Sigmoid colon (tissue), 7 donors: ENCODE results near the gene SSPN. TPM values are rescaled to one million over a fixed set of nuclear protein-coding genes. Genes with fewer than 3 reads are reported as not detected.
A peak's percentile ranks its signal among the peaks of the same experiment; 100 is the strongest.

Experiments used
- DNase-seq: peaks from one replicate; pipeline ENCODE4 v3.0.0-alpha.2; 2019
- H3K27ac ChIP-seq, 4 donors: fragments of 200-600 bp; sonication (generic); one replicate each; pipeline ENCODE4 v1.5.1; 2016 to 2019; ENCODE audit warnings: mild to moderate bottlenecking in 1 of 4
- H3K27me3 ChIP-seq, 3 donors: fragments of 200-600 bp; sonication (generic); one replicate each; pipeline ENCODE4 v1.5.1; 2019; ENCODE audit warnings: mild to moderate bottlenecking in 1 of 3
- H3K36me3 ChIP-seq, 4 donors: fragments of 200-600 bp; sonication (generic); one replicate each; pipeline ENCODE4 v1.5.1; 2016 to 2019
- H3K4me1 ChIP-seq, 4 donors: fragments of 200-600 bp; sonication (generic); one replicate each; pipeline ENCODE4 v1.5.1; 2017 to 2019
- H3K4me3 ChIP-seq, 4 donors: fragments of 200-600 bp; sonication (generic); one replicate each; pipeline ENCODE4 v1.5.1; 2017 to 2019; ENCODE audit warnings: mild to moderate bottlenecking in 2 of 4, moderate library complexity in 1 of 4
- H3K9me3 ChIP-seq, 4 donors: fragments of 200-600 bp in 3 of 4; sonication (generic) in 3 of 4; one replicate each; pipeline versions ENCODE4 v1.5.1 to v1.6.1; 2013 to 2019
- EP300 ChIP-seq, 4 donors: sonication (generic); formaldehyde crosslinking; IDR thresholded peaks; one replicate each; pipeline ENCODE4 v1.6.1; 2017; ENCODE audit warnings: antibody characterized with exemption in 4 of 4
- POLR2A ChIP-seq, 2 donors: fragments of 450-650 bp; IDR thresholded peaks; one replicate each; pipeline ENCODE4 v1.6.1; 2016; ENCODE audit warnings: antibody characterized with exemption in 2 of 2, mild to moderate bottlenecking in 2 of 2, moderate library complexity in 2 of 2
- POLR2AphosphoS5 ChIP-seq, 4 donors: sonication (generic); formaldehyde crosslinking; IDR thresholded peaks; one replicate each; pipeline ENCODE4 v1.6.1; 2017; ENCODE audit warnings: antibody characterized with exemption in 4 of 4
- WGBS, 2 donors: extraction: QIAGEN DNeasy Blood & Tissue Kit; methylation state at CpG; one replicate each; pipeline ENCODE4 v1.1.7; 2013; 5-methylcytosine and 5-hydroxymethylcytosine counted together
- intact Hi-C: fragments of 100-400 bp; cut with DNase I; formaldehyde crosslinking; loops from one replicate; pipeline ENCODE4 v1.15.1; 2023
- polyA plus RNA-seq, 3 donors: library from polyadenylated mRNA; stranded (reverse); fragments of 200-250 nt; gene quantifications; one replicate each; pipeline ENCODE4 v1.2.3, GENCODE V29; 2013
- total RNA-seq, 4 donors: library from RNA; depleted of rRNA; stranded (reverse); fragments of >200 nt; gene quantifications; one replicate each; pipeline ENCODE4 v1.1.0, GENCODE V29; 2016
- TF ChIP-seq, protein P1 (sequence below), 4 experiments: fragments of 450-650 bp in 3 of 4; fragments of 200-600 bp in 1 of 4; IDR thresholded peaks; one replicate each; pipeline ENCODE4 v1.5.1; 2016 to 2019; ENCODE audit warnings: antibody characterized with exemption in 4 of 4, mild to moderate bottlenecking in 3 of 4, moderate library complexity in 2 of 4
- donor health status: healthy with polysubstance abuse.
- donor health status: Bipolar disorder and iron deficiency.
- donor health status: healthy.

Gene SSPN
- total and polyA plus RNA-seq, 7 donors = 3.2 to 54.0 (median 30.3) TPM

DNA sequence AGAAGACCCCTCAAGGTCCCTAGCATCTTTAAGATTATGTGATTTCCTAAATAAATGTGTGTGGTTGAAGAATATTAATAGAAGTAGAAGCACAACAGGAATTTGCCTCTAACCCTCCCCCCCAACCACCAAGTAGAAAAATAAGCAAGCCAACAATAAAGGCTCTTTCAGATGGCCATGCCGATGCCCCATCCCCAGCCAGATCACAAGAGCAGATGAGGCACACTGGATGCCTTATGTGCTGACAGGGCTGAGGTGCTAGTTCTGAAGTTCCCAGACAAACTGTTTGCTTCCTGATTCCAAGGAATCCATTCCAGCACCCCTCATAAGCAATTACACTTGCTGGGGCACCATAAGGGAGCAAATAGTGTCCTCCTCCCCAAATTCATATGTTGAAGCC, 90.0 kb downstream of the SSPN start:
- no peaks in the 10 kb centered on the region for H3K36me3 ChIP-seq
- peaks cover 0 to 11% (median 7%) of the 10 kb centered on the region in 4 donors for H3K4me1 ChIP-seq
- intact Hi-C loops = no loop called here
- H3K4me3 ChIP-seq = no peak overlapping the region
- no peaks in the 10 kb centered on the region for H3K27me3 ChIP-seq
- H3K9me3 ChIP-seq = no peaks in the 10 kb centered on the region
- no peak for DNase-seq
- no peak overlapping the region for H3K27ac ChIP-seq
- WGBS, 2 donors = 96 to 100% methylated on average over 1 of the region's 1 CpG
- TF ChIP-seq POLR2AphosphoS5 (IDR thresholded peaks at IDR 0.05) = no peak
- no peak for TF ChIP-seq POLR2A (IDR thresholded peaks at IDR 0.05)
- TF ChIP-seq, protein P1, sequence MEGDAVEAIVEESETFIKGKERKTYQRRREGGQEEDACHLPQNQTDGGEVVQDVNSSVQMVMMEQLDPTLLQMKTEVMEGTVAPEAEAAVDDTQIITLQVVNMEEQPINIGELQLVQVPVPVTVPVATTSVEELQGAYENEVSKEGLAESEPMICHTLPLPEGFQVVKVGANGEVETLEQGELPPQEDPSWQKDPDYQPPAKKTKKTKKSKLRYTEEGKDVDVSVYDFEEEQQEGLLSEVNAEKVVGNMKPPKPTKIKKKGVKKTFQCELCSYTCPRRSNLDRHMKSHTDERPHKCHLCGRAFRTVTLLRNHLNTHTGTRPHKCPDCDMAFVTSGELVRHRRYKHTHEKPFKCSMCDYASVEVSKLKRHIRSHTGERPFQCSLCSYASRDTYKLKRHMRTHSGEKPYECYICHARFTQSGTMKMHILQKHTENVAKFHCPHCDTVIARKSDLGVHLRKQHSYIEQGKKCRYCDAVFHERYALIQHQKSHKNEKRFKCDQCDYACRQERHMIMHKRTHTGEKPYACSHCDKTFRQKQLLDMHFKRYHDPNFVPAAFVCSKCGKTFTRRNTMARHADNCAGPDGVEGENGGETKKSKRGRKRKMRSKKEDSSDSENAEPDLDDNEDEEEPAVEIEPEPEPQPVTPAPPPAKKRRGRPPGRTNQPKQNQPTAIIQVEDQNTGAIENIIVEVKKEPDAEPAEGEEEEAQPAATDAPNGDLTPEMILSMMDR (IDR thresholded peaks at IDR 0.05) = no peak
- no peak for TF ChIP-seq EP300 (IDR thresholded peaks at IDR 0.05)

DNA sequence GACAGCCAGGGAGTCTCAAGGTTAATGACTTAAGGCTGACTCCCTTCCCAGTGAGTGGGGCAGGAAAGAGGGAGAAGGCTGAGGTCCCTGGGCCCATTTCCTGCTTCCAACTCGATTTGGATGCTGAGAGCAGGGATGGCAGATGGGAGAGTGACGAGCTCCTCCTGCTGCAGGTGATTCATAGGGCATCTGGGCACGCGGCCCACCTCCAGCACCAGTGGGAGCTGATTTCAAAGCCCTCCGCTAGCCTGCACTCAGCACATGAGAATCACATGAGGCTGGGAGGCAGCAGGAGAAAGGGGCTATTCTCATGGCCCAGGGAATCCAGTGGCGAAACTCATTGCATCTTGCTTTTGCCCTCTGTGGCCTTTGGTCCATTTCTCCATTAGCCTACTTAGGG, 90.8 kb downstream of the SSPN start:
- intact Hi-C loops = no loop called here
- WGBS, 2 donors = 91 to 92% methylated on average over 6 of the region's 6 CpGs
- Histone ChIP-seq H3K27ac (no peak overlapping the region), H3K27me3 (no peaks in the 10 kb centered on the region), H3K9me3 (no peaks in the 10 kb centered on the region), H3K36me3 (no peaks in the 10 kb centered on the region), H3K4me1 (peaks cover 0 to 11% (median 7%) of the 10 kb centered on the region in 4 donors), H3K4me3 (no peak overlapping the region)
- no peak for TF ChIP-seq POLR2AphosphoS5 (IDR thresholded peaks at IDR 0.05)
- no peak for TF ChIP-seq POLR2A (IDR thresholded peaks at IDR 0.05)
- TF ChIP-seq EP300 (IDR thresholded peaks at IDR 0.05) = no peak
- TF ChIP-seq, protein P1 (IDR thresholded peaks at IDR 0.05) = no peak
- DNase-seq = no peak

DNA sequence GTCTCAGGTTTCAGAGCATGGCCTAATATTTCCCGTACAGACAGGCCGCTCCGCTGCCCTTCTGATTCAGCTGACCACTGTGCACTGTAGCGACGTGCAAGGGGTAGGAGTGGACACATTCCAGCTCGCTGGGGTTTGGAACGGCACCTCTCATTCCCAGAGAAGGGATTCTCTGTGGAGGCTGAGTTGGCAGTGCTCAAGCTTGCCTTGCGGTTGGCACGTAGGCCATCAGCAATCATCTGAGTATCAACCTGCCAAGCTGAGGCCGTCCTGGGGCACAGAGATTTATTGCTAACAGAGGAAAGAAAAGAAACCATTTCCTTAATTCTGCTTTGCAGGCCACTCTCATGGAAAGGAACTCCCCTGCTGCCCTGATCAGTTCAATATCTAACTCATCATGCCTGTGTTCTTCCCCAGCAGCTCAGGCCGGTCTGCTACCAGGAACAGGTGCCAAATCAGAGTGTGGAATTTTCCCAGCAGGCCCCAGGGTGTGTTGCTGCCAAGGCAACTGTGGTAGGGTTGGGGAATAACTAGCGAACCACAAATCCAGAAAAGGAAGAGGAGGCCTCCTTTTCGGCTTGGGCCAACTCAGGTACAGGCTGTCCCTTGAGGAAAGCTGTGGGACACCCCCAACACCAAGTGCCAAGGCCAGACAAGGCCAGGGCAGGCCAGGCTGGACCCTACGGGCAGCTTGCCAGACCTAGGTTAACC, 92.5 kb downstream of the SSPN start:
- no peaks in the 10 kb centered on the region for H3K27me3 ChIP-seq
- intact Hi-C loops = no loop called here
- H3K9me3 ChIP-seq = no peaks in the 10 kb centered on the region
- 76 to 80% methylated on average over 14 of the region's 14 CpGs for WGBS, 2 donors
- TF ChIP-seq POLR2A (IDR thresholded peaks at IDR 0.05) = no peak
- TF ChIP-seq, protein P1 (IDR thresholded peaks at IDR 0.05) = no peak
- TF ChIP-seq EP300 (IDR thresholded peaks at IDR 0.05) = no peak
- no peak for TF ChIP-seq POLR2AphosphoS5 (IDR thresholded peaks at IDR 0.05)
- H3K36me3 ChIP-seq = no peaks in the 10 kb centered on the region
- peaks cover 0 to 11% (median 7%) of the 10 kb centered on the region in 4 donors for H3K4me1 ChIP-seq
- H3K27ac ChIP-seq = peak overlapping the region in 2 of 4 donors; percentile 20 to 35
- DNase-seq = no peak
- H3K4me3 ChIP-seq = no peak overlapping the region

DNA sequence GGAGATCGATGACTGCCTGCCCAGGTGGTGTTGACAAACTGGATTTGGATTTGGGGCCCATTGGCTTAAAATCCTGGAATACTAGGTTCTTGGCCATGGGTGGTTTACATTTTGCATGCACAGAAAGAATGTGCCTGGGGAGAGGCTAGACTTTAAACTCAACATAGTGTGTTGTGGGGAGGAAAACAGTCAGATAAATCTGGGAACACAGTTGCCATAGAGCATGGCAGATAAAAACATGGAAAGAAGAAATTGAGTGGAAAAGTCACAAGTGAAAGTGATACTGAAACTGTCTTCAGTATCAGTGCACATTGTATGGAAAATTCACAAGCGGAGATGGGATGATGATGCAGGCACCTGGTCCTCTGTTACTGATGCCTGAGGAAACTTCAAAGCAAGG, 95.2 kb downstream of the SSPN start:
- WGBS, 2 donors = 74 to 78% methylated on average over 2 of the region's 2 CpGs

More for the DNA sequence above, 95.2 kb downstream of the SSPN start:
- Histone ChIP-seq H3K9me3 (no peaks in the 10 kb centered on the region), H3K27ac (no peak overlapping the region), H3K27me3 (no peaks in the 10 kb centered on the region), H3K4me3 (no peak overlapping the region), H3K36me3 (no peaks in the 10 kb centered on the region), H3K4me1 (peaks cover 0 to 11% (median 7%) of the 10 kb centered on the region in 4 donors)
- intact Hi-C loops = no loop called here
- TF ChIP-seq POLR2A (IDR thresholded peaks at IDR 0.05) (no peak), POLR2AphosphoS5 (IDR thresholded peaks at IDR 0.05) (no peak), EP300 (IDR thresholded peaks at IDR 0.05) (no peak)
- TF ChIP-seq, protein P1 (IDR thresholded peaks at IDR 0.05) = no peak
- no peak for DNase-seq
